C4-2B (cell line): ENCODE measurements around the gene EHBP1L1.

Experiments used
- H3K27ac ChIP-seq: fragments of 450-650 bp; 2 replicates; pipeline ENCODE4 v1.5.1; 2017
- CTCF ChIP-seq: fragments of 450-650 bp; conservative IDR thresholded peaks from 2 replicates; pipeline ENCODE4 v1.5.1; 2017; ENCODE audit warnings: mild to moderate bottlenecking
- ZFX ChIP-seq: fragments of 450-650 bp; IDR thresholded peaks from 2 replicates; pipeline ENCODE4 v1.6.1; 2017

Gene EHBP1L1

GRCh38 chr11:65584106-65584505 is 8.3 kb downstream of the EHBP1L1 start:
- no peak for TF ChIP-seq CTCF
- no peak for TF ChIP-seq ZFX
- no peak overlapping the region for H3K27ac ChIP-seq

GRCh38 chr11:65584723-65585171 is 8.9 kb downstream of the EHBP1L1 start:
- TF ChIP-seq ZFX (no peak), CTCF (no peak)
- H3K27ac ChIP-seq = no peak overlapping the region

- no peak overlapping the region for H3K27ac ChIP-seq
- TF ChIP-seq ZFX (no peak), CTCF (no peak)
Observed at GRCh38 chr11:65585396-65586246, 9.8 kb downstream of the EHBP1L1 start.

- H3K27ac ChIP-seq = no peak overlapping the region
- no peak for TF ChIP-seq CTCF
- TF ChIP-seq ZFX = no peak
Observed at GRCh38 chr11:65586247-65586630, 10.4 kb downstream of the EHBP1L1 start.

GRCh38 chr11:65586676-65587075 is 10.8 kb downstream of the EHBP1L1 start:
- H3K27ac ChIP-seq = no peak overlapping the region
- TF ChIP-seq CTCF (no peak), ZFX (no peak)

GRCh38 chr11:65588199-65589054 is 12.6 kb downstream of the EHBP1L1 start:
- TF ChIP-seq CTCF (no peak; the same call in 1 of the 2 replicates), ZFX (no peak)
- no peak overlapping the region for H3K27ac ChIP-seq
